ENCODE measurements around the gene MLXIP.

The MLXIP gene

GRCh38 chr12:122192441-122192840 lies 113.9 kb downstream of the MLXIP start:
- no peak for DNase-seq

GRCh38 chr12:122194804-122195203 lies 116.2 kb downstream of the MLXIP start:
- DNase-seq, result no peak

- DNase-seq, result no peak
Observed at GRCh38 chr12:122195405-122195804, 116.8 kb downstream of the MLXIP start.

All from CD4-positive, alpha-beta T cell treated with Interleukin-17A for 4 hours (primary cell).